ENCODE results near the gene MYOZ2. TPM values are rescaled to one million over a fixed set of nuclear protein-coding genes. Genes with fewer than 3 reads are reported as not detected.

MYOZ2 gene
- total and polyA plus RNA-seq, 12 donors = 0.06 to 0.80 (median 0.22) TPM; not detected in 4

GRCh38 chr4:119231491-119231890 is 95.9 kb downstream of the MYOZ2 start:
- Histone ChIP-seq H3K27me3 (no peaks in the 10 kb centered on the region), H3K4me3 (no peak overlapping the region), H3K27ac (no peak overlapping the region), H3K9me3 (replicated peaks in 1 of 3) (no peaks in the 10 kb centered on the region), H3K36me3 (replicated peaks in 1 of 2) (peaks cover 0 to 11% of the 10 kb centered on the region in 2 donors), H3K4me1 (replicated peaks in 1 of 2) (peaks cover 0 to 29% of the 10 kb centered on the region in 2 donors)
- intact Hi-C loops (cut with DNase I) = no loop called here
- DNase-seq = no peak
- WGBS, 4 donors = 72 to 82% (median 78%) methylated on average over 3 of the region's 3 CpGs
- TF ChIP-seq, protein P1, sequence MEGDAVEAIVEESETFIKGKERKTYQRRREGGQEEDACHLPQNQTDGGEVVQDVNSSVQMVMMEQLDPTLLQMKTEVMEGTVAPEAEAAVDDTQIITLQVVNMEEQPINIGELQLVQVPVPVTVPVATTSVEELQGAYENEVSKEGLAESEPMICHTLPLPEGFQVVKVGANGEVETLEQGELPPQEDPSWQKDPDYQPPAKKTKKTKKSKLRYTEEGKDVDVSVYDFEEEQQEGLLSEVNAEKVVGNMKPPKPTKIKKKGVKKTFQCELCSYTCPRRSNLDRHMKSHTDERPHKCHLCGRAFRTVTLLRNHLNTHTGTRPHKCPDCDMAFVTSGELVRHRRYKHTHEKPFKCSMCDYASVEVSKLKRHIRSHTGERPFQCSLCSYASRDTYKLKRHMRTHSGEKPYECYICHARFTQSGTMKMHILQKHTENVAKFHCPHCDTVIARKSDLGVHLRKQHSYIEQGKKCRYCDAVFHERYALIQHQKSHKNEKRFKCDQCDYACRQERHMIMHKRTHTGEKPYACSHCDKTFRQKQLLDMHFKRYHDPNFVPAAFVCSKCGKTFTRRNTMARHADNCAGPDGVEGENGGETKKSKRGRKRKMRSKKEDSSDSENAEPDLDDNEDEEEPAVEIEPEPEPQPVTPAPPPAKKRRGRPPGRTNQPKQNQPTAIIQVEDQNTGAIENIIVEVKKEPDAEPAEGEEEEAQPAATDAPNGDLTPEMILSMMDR (IDR thresholded peaks at IDR 0.05) = no peak
- TF ChIP-seq POLR2A (IDR thresholded peaks at IDR 0.05) = no peak

- Histone ChIP-seq H3K36me3 (replicated peaks in 1 of 2) (peaks cover 0 to 11% of the 10 kb centered on the region in 2 donors), H3K4me1 (replicated peaks in 1 of 2) (peaks cover 0 to 29% of the 10 kb centered on the region in 2 donors), H3K4me3 (no peak overlapping the region), H3K9me3 (replicated peaks in 1 of 3) (no peaks in the 10 kb centered on the region), H3K27me3 (no peaks in the 10 kb centered on the region), H3K27ac (no peak overlapping the region)
- DNase-seq = no peak
- no peak for TF ChIP-seq POLR2A (IDR thresholded peaks at IDR 0.05)
- TF ChIP-seq, protein P1 (IDR thresholded peaks at IDR 0.05) = no peak
- intact Hi-C loops (cut with DNase I) = no loop called here
- 91 to 100% (median 98%) methylated on average over 1 of the region's 1 CpG for WGBS, 4 donors
Observed at GRCh38 chr4:119232286-119232685, 96.7 kb downstream of the MYOZ2 start.

DNA sequence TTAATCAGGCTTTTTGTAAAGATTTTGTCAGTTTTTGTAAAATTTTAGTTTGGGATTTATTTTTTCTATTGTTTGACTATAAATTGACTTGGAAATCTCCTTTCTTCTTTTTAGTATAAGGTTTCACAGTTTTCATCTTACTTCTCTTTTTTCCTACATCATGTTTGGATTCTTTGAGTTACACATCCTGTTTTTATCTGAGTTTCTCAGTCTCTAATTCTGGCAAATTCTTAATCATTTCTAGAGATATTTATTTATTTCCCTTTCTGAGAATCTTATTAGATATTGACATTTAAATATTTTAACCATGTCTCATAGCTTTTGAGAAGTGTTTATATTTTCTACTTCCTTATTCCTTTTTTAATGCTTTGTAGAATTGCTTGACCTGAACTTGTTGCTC is 97.6 kb downstream of the MYOZ2 start:
- H3K27me3 ChIP-seq = no peaks in the 10 kb centered on the region
- peaks cover 0 to 20% of the 10 kb centered on the region in 2 donors for H3K4me1 ChIP-seq (replicated peaks in 1 of 2)
- peaks cover 0 to 11% of the 10 kb centered on the region in 2 donors for H3K36me3 ChIP-seq (replicated peaks in 1 of 2)
- no peaks in the 10 kb centered on the region for H3K9me3 ChIP-seq (replicated peaks in 1 of 3)
- no peak overlapping the region for H3K4me3 ChIP-seq
- TF ChIP-seq, protein P1 (IDR thresholded peaks at IDR 0.05) = no peak
- TF ChIP-seq POLR2A (IDR thresholded peaks at IDR 0.05) = no peak
- no peak for DNase-seq
- intact Hi-C loops (cut with DNase I) = no loop called here
- H3K27ac ChIP-seq = no peak overlapping the region

DNA sequence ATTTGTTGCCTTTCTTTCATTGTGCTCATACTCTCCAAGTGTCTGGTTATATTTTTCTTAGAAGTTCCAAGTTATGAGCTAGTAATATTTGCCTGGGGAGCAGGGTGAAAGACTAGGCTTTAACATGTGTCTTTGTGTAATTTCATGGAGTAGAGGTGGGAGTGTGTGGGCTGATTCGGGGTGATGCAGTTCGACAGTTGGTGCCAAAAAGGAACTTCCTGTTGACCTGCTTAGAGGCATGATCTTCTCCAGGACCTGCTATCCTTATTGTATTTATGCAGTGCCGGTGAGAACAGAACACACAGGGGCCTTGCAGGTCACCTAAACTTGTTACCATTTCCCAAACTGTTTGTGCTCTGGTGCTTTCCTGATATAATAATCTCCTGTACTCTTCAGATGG is 98.1 kb downstream of the MYOZ2 start:
- TF ChIP-seq, protein P1 (IDR thresholded peaks at IDR 0.05) = no peak
- TF ChIP-seq POLR2A (IDR thresholded peaks at IDR 0.05) = no peak
- intact Hi-C loops (cut with DNase I) = no loop called here
- Histone ChIP-seq H3K4me1 (replicated peaks in 1 of 2) (peaks cover 0 to 20% of the 10 kb centered on the region in 2 donors), H3K36me3 (replicated peaks in 1 of 2) (peaks cover 0 to 11% of the 10 kb centered on the region in 2 donors), H3K27ac (no peak overlapping the region), H3K4me3 (no peak overlapping the region), H3K9me3 (replicated peaks in 1 of 3) (no peaks in the 10 kb centered on the region), H3K27me3 (no peaks in the 10 kb centered on the region)
- 48 to 58% (median 53%) methylated on average over 3 of the region's 3 CpGs for WGBS, 4 donors
- no peak for DNase-seq
